H9 (cell line): ENCODE measurements around the gene SPAG17. TPM values are rescaled to one million over a fixed set of nuclear protein-coding genes. Genes with fewer than 3 reads are reported as not detected.

Source experiments
- DNase-seq: peaks from one replicate; pipeline ENCODE4 v3.0.0-alpha.2; 2017
- H2AFZ ChIP-seq: one replicate; pipeline ENCODE4 v1.6.1; 2013; ENCODE audit warnings: mild to moderate bottlenecking, low read length, control low read depth, moderate library complexity
- H2AK5ac ChIP-seq: 2 replicates; pipeline ENCODE4 v1.6.1; 2013; ENCODE audit warnings: low read length, control low read depth, mixed read lengths; ENCODE audit not compliant: insufficient read length
- H2BK120ac ChIP-seq: one replicate; pipeline ENCODE4 v1.6.1; 2013; ENCODE audit warnings: low read depth, mild to moderate bottlenecking, low read length, control low read depth, inconsistent platforms; ENCODE audit not compliant: poor library complexity, severe bottlenecking
- H2BK12ac ChIP-seq: 2 replicates; pipeline ENCODE4 v1.6.1; 2013; ENCODE audit warnings: low read length, control low read depth, mixed read lengths, low read depth; ENCODE audit not compliant: insufficient read length
- H2BK15ac ChIP-seq: 2 replicates; pipeline ENCODE4 v1.6.1; 2013; ENCODE audit warnings: low read depth, low read length, control low read depth
- H2BK20ac ChIP-seq: one replicate; pipeline ENCODE4 v1.6.1; 2013; ENCODE audit warnings: low read depth, mild to moderate bottlenecking, low read length, control low read depth, inconsistent platforms; ENCODE audit not compliant: poor library complexity, severe bottlenecking
- H2BK5ac ChIP-seq: 2 replicates; pipeline ENCODE4 v1.6.1; 2013; ENCODE audit warnings: low read length, control low read depth, mixed read lengths; ENCODE audit not compliant: insufficient read length
- H3K14ac ChIP-seq: 2 replicates; pipeline ENCODE4 v1.6.1; 2013; ENCODE audit warnings: low read length, control low read depth; ENCODE audit not compliant: insufficient read depth
- H3K18ac ChIP-seq: 2 replicates; pipeline ENCODE4 v1.6.1; 2013; ENCODE audit warnings: low read depth, mild to moderate bottlenecking, mixed read lengths, low read length, control low read depth; ENCODE audit not compliant: insufficient read length
- H3K23ac ChIP-seq: 2 replicates; pipeline ENCODE4 v1.6.1; 2013; ENCODE audit warnings: low read length, control low read depth, mixed read lengths, low read depth; ENCODE audit not compliant: insufficient read length
- H3K23me2 ChIP-seq: 2 replicates; pipeline ENCODE4 v1.6.1; 2013; ENCODE audit warnings: low read depth, mild to moderate bottlenecking, mixed read lengths, low read length, control low read depth; ENCODE audit not compliant: insufficient read length, poor library complexity, severe bottlenecking
- H3K27ac ChIP-seq: 2 replicates; pipeline ENCODE4 v1.5.1; 2013; ENCODE audit warnings: low read length, control low read depth, mixed read lengths, low read depth; ENCODE audit not compliant: insufficient read length
- H3K27me3 ChIP-seq: 2 replicates; pipeline ENCODE4 v1.6.1; 2013; ENCODE audit warnings: low read length, control low read depth, inconsistent platforms; ENCODE audit not compliant: insufficient read depth
- H3K4ac ChIP-seq: 2 replicates; pipeline ENCODE4 v1.6.1; 2013; ENCODE audit warnings: low read depth, mild to moderate bottlenecking, control low read depth, inconsistent platforms, low read length, moderate library complexity
- H3K4me1 ChIP-seq: 2 replicates; pipeline ENCODE4 v1.6.1; 2013; ENCODE audit warnings: low read length, control low read depth, inconsistent platforms; ENCODE audit not compliant: insufficient read depth
- H3K4me2 ChIP-seq: 2 replicates; pipeline ENCODE4 v1.6.1; 2013; ENCODE audit warnings: low read length, control low read depth, mixed read lengths; ENCODE audit not compliant: insufficient read length, insufficient read depth
- H3K56ac ChIP-seq: 2 replicates; pipeline ENCODE4 v1.6.1; 2013; ENCODE audit warnings: low read depth, mild to moderate bottlenecking, mixed read lengths, low read length, control low read depth; ENCODE audit not compliant: insufficient read length
- H3K79me1 ChIP-seq: 2 replicates; pipeline ENCODE4 v1.6.1; 2013; ENCODE audit warnings: low read depth, mild to moderate bottlenecking, moderate library complexity, low read length, control low read depth, inconsistent platforms; ENCODE audit not compliant: insufficient read depth, poor library complexity, severe bottlenecking
- H3K79me2 ChIP-seq: 2 replicates; pipeline ENCODE4 v1.6.1; 2013; ENCODE audit warnings: low read length, control low read depth, inconsistent platforms; ENCODE audit not compliant: insufficient read depth
- H3K9ac ChIP-seq: 2 replicates; pipeline ENCODE4 v1.6.1; 2013; ENCODE audit warnings: low read length, control low read depth, mixed read lengths; ENCODE audit not compliant: insufficient read length; ENCODE audit errors: extremely low read depth
- H3K9me3 ChIP-seq: one replicate; pipeline ENCODE4 v1.6.1; 2013; ENCODE audit warnings: low read depth, low read length, inconsistent platforms; ENCODE audit not compliant: control insufficient read depth
- H3T11ph ChIP-seq: one replicate; pipeline ENCODE4 v1.6.1; 2013; ENCODE audit warnings: mild to moderate bottlenecking, low read length, control low read depth, inconsistent platforms
- H4K20me1 ChIP-seq: one replicate; pipeline ENCODE4 v1.6.1; 2013; ENCODE audit not compliant: control insufficient read depth, insufficient read length, insufficient read depth
- H4K5ac ChIP-seq: 2 replicates; pipeline ENCODE4 v1.6.1; 2013; ENCODE audit warnings: low read depth, mild to moderate bottlenecking, mixed read lengths, low read length, control low read depth; ENCODE audit not compliant: insufficient read length
- H4K8ac ChIP-seq: replicated peaks from 2 replicates; pipeline ENCODE4 v1.6.1; 2013; ENCODE audit warnings: low read length, control low read depth, mixed read lengths, low read depth; ENCODE audit not compliant: insufficient read length
- H4K91ac ChIP-seq: 2 replicates; pipeline ENCODE4 v1.6.1; 2013; ENCODE audit warnings: low read depth, mild to moderate bottlenecking, moderate library complexity, mixed read lengths, low read length, control low read depth; ENCODE audit not compliant: insufficient read length
- H3K27ac Mint-ChIP-seq, 3 experiments: 2 replicates in 2 of 3; 3 replicates in 1 of 3; pipeline ENCODE4 v1.8.0; 2020 to 2021; ENCODE audit warnings: mixed read lengths in 3 of 3, mild to moderate bottlenecking in 1 of 3, moderate library complexity in 1 of 3
- H3K27me3 Mint-ChIP-seq: 2 replicates; pipeline ENCODE4 v1.8.0; 2021; ENCODE audit warnings: low read depth, mild to moderate bottlenecking, moderate library complexity, mixed read lengths
- H3K36me3 Mint-ChIP-seq, 3 experiments: 2 replicates in 2 of 3; 3 replicates in 1 of 3; pipeline ENCODE4 v1.8.0; 2020 to 2021; ENCODE audit warnings: low read depth in 3 of 3, mixed read lengths in 3 of 3; ENCODE audit not compliant: insufficient read depth in 1 of 3
- H3K4me1 Mint-ChIP-seq, 2 experiments: 2 replicates each; pipeline ENCODE4 v1.8.0; 2020; ENCODE audit warnings: mixed read lengths in 2 of 2
- H3K4me3 Mint-ChIP-seq, 2 experiments: 2 replicates in 1 of 2; 3 replicates in 1 of 2; pipeline ENCODE4 v1.8.0; 2020 to 2021; ENCODE audit warnings: mild to moderate bottlenecking in 2 of 2, mixed read lengths in 2 of 2, moderate library complexity in 1 of 2
- H3K9me3 Mint-ChIP-seq, 2 experiments: 2 replicates in 1 of 2; 3 replicates in 1 of 2; pipeline ENCODE4 v1.8.0; 2020; ENCODE audit warnings: mild to moderate bottlenecking in 2 of 2, mixed read lengths in 2 of 2, moderate library complexity in 1 of 2
- CTCF ChIP-seq: fragments of 200-600 bp; sonication (generic); conservative IDR thresholded peaks from 3 replicates; pipeline ENCODE4 v1.8.0; 2021; ENCODE audit warnings: antibody characterized with exemption, mild to moderate bottlenecking
- WGBS: extraction: QIAGEN DNeasy Blood & Tissue Kit; methylation state at CpG from one replicate; pipeline ENCODE4 v1.1.7; 2013; ENCODE audit warnings: missing lambda C conversion rate, low lambda C conversion rate, mixed read lengths; ENCODE audit not compliant: insufficient read length; ENCODE audit errors: extremely low coverage; 5-methylcytosine and 5-hydroxymethylcytosine counted together
- total RNA-seq: library from RNA; stranded (reverse); gene quantifications from 2 replicates; pipeline ENCODE4 v1.2.1, GENCODE V29; 2021

SPAG17 gene
- total RNA-seq, 1 experiment from 2014 or later, result 0.37 TPM

GRCh38 chr1:118021668-118022067 lies 163.4 kb downstream of the SPAG17 start:
- Histone ChIP-seq H4K8ac (no peak overlapping the region), H2BK120ac (no peak overlapping the region), H2AFZ (no peak overlapping the region), H2BK5ac (no peak overlapping the region), H3K27me3 (no peaks in the 10 kb centered on the region), H3K18ac (no peak overlapping the region), H4K5ac (no peak overlapping the region), H2BK15ac (no peak overlapping the region), H3K23me2 (no peaks in the 10 kb centered on the region), H3K27ac (no peak overlapping the region), H3T11ph (no peak overlapping the region), H3K79me1 (no peaks in the 10 kb centered on the region), H3K56ac (no peak overlapping the region), H3K4ac (no peak overlapping the region), H3K79me2 (no peaks in the 10 kb centered on the region), H3K4me2 (no peak overlapping the region), H3K4me1 (no peaks in the 10 kb centered on the region), H3K14ac (no peak overlapping the region), H2AK5ac (no peak overlapping the region), H2BK20ac (no peak overlapping the region), H3K23ac (no peak overlapping the region), H2BK12ac (no peak overlapping the region), H4K20me1 (no peaks in the 10 kb centered on the region), H3K9ac (no peak overlapping the region), H4K91ac (no peak overlapping the region), H3K9me3 (no peaks in the 10 kb centered on the region)
- DNase-seq, result no peak
- H3K27ac Mint-ChIP-seq, result no peak overlapping the region
- H3K27me3 Mint-ChIP-seq, result no peaks in the 10 kb centered on the region
- H3K4me1 Mint-ChIP-seq, result no peaks in the 10 kb centered on the region
- H3K36me3 Mint-ChIP-seq, result no peaks in the 10 kb centered on the region
- WGBS, result no CpG with 5 or more reads among the region's 1 CpG
- no peaks in the 10 kb centered on the region for H3K9me3 Mint-ChIP-seq
- H3K4me3 Mint-ChIP-seq, result no peak overlapping the region
- 0 out of 3 replicates have a peak, but pooled peaks have one; percentile 20 for TF ChIP-seq CTCF
